GM12878 (cell line): ENCODE measurements around the gene MOGAT1. TPM values are rescaled to one million over a fixed set of nuclear protein-coding genes. Genes with fewer than 3 reads are reported as not detected.
A peak's percentile ranks its signal among the peaks of the same experiment; 100 is the strongest.

Source experiments
- BHLHE40 ChIP-seq, 2 experiments: fragments of 450-650 bp in 1 of 2; IDR thresholded peaks; 2 replicates each; pipeline ENCODE4 v1.6.1; 2011 to 2017; ENCODE audit warnings: low read depth in 2 of 2, borderline replicate concordance in 1 of 2, improper control_type of control experiment in 1 of 2, low read length in 1 of 2, mild to moderate bottlenecking in 1 of 2
- E2F8 ChIP-seq: fragments of 450-650 bp; IDR thresholded peaks from 2 replicates; pipeline ENCODE4 v1.6.1; 2018; ENCODE audit warnings: mild to moderate bottlenecking, low read depth, moderate library complexity; ENCODE audit not compliant: partially characterized antibody
- KLF5 ChIP-seq: fragments of 450-650 bp; IDR thresholded peaks from 2 replicates; pipeline ENCODE4 v1.6.1; 2014; ENCODE audit warnings: mild to moderate bottlenecking; ENCODE audit not compliant: partially characterized antibody
- NFYB ChIP-seq: IDR thresholded peaks from 2 replicates; pipeline ENCODE4 v1.6.1; 2011; ENCODE audit warnings: low read depth, mild to moderate bottlenecking, low read length, improper control_type of control experiment, moderate library complexity; ENCODE audit not compliant: insufficient read depth
- POLR2AphosphoS5 ChIP-seq: IDR thresholded peaks from 2 replicates; pipeline ENCODE4 v1.6.1; 2011; ENCODE audit warnings: mild to moderate bottlenecking, low read length, inconsistent platforms
- REST ChIP-seq: IDR thresholded peaks from 2 replicates; pipeline ENCODE4 v1.6.1; 2012; ENCODE audit warnings: mild to moderate bottlenecking, low read depth, low read length
- TCF3 ChIP-seq: IDR thresholded peaks from 2 replicates; pipeline ENCODE4 v1.6.1; 2012; ENCODE audit warnings: low read depth, mild to moderate bottlenecking, low read length, borderline replicate concordance; ENCODE audit not compliant: insufficient read depth
- ZBTB40 ChIP-seq: fragments of 450-650 bp; IDR thresholded peaks from 2 replicates; pipeline ENCODE4 v1.6.1; 2016; ENCODE audit warnings: mild to moderate bottlenecking, moderate library complexity, borderline replicate concordance
- ZNF207 ChIP-seq: fragments of 450-650 bp; IDR thresholded peaks from 2 replicates; pipeline ENCODE4 v1.6.1; 2014; ENCODE audit warnings: antibody characterized with exemption, mild to moderate bottlenecking, borderline replicate concordance
- ZNF384 ChIP-seq: IDR thresholded peaks from 2 replicates; pipeline ENCODE4 v1.6.1; 2012; ENCODE audit warnings: low read depth, mild to moderate bottlenecking, low read length, improper control_type of control experiment, borderline replicate concordance
- ZZZ3 ChIP-seq: IDR thresholded peaks from 2 replicates; pipeline ENCODE4 v1.6.1; 2011; ENCODE audit warnings: low read depth; ENCODE audit not compliant: control insufficient read depth, insufficient read length
- polyA plus RNA-seq, 11 experiments: library from polyadenylated mRNA; depleted of rRNA in 4 of 11; unstranded in 6 of 11; stranded (reverse) in 5 of 11; fragments of >200 nt; fragmentation: Nextera tagmentation in 4 of 11; fragmentation: Illumina TruSeq in 1 of 11; extraction: Ambion mirVana in 4 of 11; extraction: Trizol in 1 of 11; gene quantifications; 1 replicate in 1 of 11; 2 replicates in 10 of 11; pipeline versions ENCODE4 v1.2.1 to v1.2.3, GENCODE V29; 2011 to 2016; ENCODE audit warnings: inconsistent platforms in 2 of 11, missing spikeins in 2 of 11, low read depth in 1 of 11
- total RNA-seq, 4 experiments: library from RNA; depleted of rRNA in 3 of 4; stranded (reverse); fragments of >200 nt in 3 of 4; fragmentation: Illumina TruSeq in 1 of 4; extraction: Trizol in 1 of 4; gene quantifications; 2 replicates each; pipeline versions ENCODE4 v1.2.1 to v1.2.3, GENCODE V29; 2013 to 2021

Gene MOGAT1
- total and polyA plus RNA-seq, 10 of the 15 experiments (the other 5 are each of a cell fraction or from before 2014, with no cell fraction given) = not detected

GRCh38 chr2:222730366-222730999 is 59.0 kb downstream of the MOGAT1 start (continued):
- TF ChIP-seq POLR2AphosphoS5 (no peak), ZNF384 (no peak), ZBTB40 (no peak), E2F8 (no peak), BHLHE40 (IDR thresholded peaks at IDR 0.05; ENCODE audit: borderline replicate concordance in 1 of 2, low read depth in 2 of 2, low read length in 1 of 2) (peak in 1 of 2 experiments; percentile 11; a peak in 1 of 4 replicates), ZNF207 (no peak), KLF5 (no peak), NFYB (no peak), TCF3 (no peak), REST (no peak), ZZZ3 (no peak)
